ENCODE data around the gene OSM.

DNA sequence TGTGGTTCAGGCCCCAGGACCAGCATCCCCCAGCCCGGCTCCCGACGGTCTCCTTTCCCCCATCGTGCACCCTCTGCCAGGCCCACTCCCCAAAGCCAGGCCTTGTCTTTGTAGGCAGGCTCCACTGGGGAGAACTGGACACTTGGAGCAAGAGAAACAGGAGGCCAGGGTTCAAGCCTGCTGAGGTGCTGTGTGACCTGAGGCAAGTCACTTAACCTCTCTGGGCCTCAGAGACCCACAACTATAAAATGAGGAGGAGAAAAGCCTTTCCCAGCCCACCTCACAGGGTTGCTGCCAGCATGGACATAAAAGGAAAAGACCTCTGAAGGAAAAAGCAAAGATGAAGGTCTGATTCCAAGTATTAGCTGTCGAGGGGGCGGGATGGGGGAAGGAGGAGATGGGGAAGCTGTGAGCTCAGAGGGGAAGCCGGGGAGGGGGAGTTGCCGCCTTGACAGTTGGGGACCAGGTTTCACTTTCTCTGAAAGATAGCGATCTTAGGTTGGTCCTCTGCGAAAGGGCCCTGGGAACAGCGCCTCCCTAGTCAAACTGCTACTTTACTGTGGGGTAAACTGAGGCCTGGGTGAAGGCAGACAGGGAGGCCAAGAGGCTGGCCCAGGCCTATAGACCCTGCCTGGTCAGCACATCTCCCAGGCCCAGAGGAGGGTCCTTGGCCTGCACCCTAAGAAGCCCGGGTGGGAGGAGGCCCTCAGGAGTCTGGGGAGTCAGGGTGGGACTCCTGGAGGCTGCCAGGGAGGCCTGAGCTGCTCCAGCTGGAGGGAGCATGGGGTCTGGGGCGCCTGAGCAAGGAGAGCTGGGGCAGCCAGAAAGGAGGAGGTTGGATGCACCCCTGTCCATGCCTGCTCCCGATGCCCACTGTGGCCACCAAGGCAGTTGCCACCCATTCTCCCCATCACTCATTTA, 991 bp upstream of the OSM start:
- no peak for TF ChIP-seq ZNF596 (tag by site-specific recombination; IDR thresholded peaks at IDR 0.05)
- no peak for TF ChIP-seq ZNF202 (tag by site-specific recombination; IDR thresholded peaks at IDR 0.05; ENCODE audit: borderline replicate concordance)
- no peak for TF ChIP-seq ZNF274 (IDR thresholded peaks at IDR 0.05; ENCODE audit: low read length)
- TF ChIP-seq ZNF274 (tag by site-specific recombination; IDR thresholded peaks at IDR 0.05; ENCODE audit: borderline replicate concordance) = no peak
- no peak for TF ChIP-seq ZNF747 (tag by site-specific recombination; IDR thresholded peaks at IDR 0.05)
- TF ChIP-seq, protein P1, sequence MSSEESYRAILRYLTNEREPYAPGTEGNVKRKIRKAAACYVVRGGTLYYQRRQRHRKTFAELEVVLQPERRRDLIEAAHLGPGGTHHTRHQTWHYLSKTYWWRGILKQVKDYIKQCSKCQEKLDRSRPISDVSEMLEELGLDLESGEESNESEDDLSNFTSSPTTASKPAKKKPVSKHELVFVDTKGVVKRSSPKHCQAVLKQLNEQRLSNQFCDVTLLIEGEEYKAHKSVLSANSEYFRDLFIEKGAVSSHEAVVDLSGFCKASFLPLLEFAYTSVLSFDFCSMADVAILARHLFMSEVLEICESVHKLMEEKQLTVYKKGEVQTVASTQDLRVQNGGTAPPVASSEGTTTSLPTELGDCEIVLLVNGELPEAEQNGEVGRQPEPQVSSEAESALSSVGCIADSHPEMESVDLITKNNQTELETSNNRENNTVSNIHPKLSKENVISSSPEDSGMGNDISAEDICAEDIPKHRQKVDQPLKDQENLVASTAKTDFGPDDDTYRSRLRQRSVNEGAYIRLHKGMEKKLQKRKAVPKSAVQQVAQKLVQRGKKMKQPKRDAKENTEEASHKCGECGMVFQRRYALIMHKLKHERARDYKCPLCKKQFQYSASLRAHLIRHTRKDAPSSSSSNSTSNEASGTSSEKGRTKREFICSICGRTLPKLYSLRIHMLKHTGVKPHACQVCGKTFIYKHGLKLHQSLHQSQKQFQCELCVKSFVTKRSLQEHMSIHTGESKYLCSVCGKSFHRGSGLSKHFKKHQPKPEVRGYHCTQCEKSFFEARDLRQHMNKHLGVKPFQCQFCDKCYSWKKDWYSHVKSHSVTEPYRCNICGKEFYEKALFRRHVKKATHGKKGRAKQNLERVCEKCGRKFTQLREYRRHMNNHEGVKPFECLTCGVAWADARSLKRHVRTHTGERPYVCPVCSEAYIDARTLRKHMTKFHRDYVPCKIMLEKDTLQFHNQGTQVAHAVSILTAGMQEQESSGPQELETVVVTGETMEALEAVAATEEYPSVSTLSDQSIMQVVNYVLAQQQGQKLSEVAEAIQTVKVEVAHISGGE (tag by site-specific recombination; conservative IDR thresholded peaks at IDR 0.05; ENCODE audit: low read depth) = no peak
- no peak for TF ChIP-seq ZNF174 (tag by site-specific recombination; IDR thresholded peaks at IDR 0.05)
- TF ChIP-seq, protein P2, sequence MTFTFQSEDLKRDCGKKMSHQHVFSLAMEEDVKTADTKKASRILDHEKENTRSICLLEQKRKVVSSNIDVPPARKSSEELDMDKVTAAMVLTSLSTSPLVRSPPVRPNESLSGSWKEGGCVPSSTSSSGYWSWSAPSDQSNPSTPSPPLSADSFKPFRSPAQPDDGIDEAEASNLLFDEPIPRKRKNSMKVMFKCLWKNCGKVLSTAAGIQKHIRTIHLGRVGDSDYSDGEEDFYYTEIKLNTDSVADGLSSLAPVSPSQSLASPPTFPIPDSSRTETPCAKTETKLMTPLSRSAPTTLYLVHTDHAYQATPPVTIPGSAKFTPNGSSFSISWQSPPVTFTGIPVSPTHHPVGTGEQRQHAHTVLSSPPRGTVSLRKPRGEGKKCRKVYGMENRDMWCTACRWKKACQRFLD (tag by site-specific recombination; IDR thresholded peaks at IDR 0.05) = no peak
- no peak for TF ChIP-seq IKZF3 (tag by site-specific recombination; IDR thresholded peaks at IDR 0.05)
- no peak for TF ChIP-seq TSHZ1 (tag by site-specific recombination; IDR thresholded peaks at IDR 0.05; ENCODE audit: borderline replicate concordance)
- TF ChIP-seq, protein P3, sequence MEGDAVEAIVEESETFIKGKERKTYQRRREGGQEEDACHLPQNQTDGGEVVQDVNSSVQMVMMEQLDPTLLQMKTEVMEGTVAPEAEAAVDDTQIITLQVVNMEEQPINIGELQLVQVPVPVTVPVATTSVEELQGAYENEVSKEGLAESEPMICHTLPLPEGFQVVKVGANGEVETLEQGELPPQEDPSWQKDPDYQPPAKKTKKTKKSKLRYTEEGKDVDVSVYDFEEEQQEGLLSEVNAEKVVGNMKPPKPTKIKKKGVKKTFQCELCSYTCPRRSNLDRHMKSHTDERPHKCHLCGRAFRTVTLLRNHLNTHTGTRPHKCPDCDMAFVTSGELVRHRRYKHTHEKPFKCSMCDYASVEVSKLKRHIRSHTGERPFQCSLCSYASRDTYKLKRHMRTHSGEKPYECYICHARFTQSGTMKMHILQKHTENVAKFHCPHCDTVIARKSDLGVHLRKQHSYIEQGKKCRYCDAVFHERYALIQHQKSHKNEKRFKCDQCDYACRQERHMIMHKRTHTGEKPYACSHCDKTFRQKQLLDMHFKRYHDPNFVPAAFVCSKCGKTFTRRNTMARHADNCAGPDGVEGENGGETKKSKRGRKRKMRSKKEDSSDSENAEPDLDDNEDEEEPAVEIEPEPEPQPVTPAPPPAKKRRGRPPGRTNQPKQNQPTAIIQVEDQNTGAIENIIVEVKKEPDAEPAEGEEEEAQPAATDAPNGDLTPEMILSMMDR (tag by site-specific recombination; IDR thresholded peaks at IDR 0.05) = no peak
- no peak for TF ChIP-seq ZFP3 (tag by site-specific recombination; IDR thresholded peaks at IDR 0.05; ENCODE audit: low read depth)
- no peak for TF ChIP-seq ZNF121 (tag by site-specific recombination; IDR thresholded peaks at IDR 0.05)
